Activated CD4-positive, alpha-beta T cell treated with anti-CD3 and anti-CD28 coated beads, Interleukin-2, amount 50 U/mL, for 1 hour (primary cell): ENCODE measurements around the gene LIN9.
"Not testable (repeated sequence)": the region's sequence is repeated elsewhere in the genome, so short reads cannot be mapped to it uniquely, and the experiment has no call there.

Experiments
- DNase-seq: peaks from one replicate; pipeline ENCODE4 v3.0.0-alpha.2; 2020

LIN9 gene

DNA sequence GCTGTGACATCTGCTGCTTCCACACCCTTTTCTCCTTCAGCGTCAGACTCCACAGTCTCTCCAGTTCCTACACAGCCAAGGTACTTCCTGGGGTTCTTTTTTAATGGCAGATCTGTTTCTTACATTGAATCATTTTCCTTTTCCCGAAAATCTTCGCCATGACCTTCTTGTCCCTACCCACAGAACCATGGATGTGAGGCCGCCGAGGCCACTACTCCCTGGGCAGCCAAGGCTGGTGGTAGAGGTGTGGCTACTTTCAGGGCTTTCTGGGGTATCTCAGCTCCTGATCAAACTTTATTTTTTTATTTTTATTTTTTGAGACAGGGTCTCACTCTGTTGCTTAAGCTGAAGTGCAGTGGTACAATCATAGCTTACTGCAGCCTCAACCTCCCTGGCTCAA is 9.5 kb upstream of the LIN9 start:
- no peak for DNase-seq

GRCh38 chr1:226314055-226314454 is 5.1 kb upstream of the LIN9 start:
- no peak for DNase-seq

- no peak for DNase-seq
Observed at GRCh38 chr1:226312065-226312464, 3.1 kb upstream of the LIN9 start.

GRCh38 chr1:226311376-226311775 is 2.4 kb upstream of the LIN9 start:
- no peak for DNase-seq

- DNase-seq: no peak
Observed at GRCh38 chr1:226310637-226311195, 1.8 kb upstream of the LIN9 start.

- no peak for DNase-seq
Observed at GRCh38 chr1:226310245-226310540, 1.2 kb upstream of the LIN9 start.

DNA sequence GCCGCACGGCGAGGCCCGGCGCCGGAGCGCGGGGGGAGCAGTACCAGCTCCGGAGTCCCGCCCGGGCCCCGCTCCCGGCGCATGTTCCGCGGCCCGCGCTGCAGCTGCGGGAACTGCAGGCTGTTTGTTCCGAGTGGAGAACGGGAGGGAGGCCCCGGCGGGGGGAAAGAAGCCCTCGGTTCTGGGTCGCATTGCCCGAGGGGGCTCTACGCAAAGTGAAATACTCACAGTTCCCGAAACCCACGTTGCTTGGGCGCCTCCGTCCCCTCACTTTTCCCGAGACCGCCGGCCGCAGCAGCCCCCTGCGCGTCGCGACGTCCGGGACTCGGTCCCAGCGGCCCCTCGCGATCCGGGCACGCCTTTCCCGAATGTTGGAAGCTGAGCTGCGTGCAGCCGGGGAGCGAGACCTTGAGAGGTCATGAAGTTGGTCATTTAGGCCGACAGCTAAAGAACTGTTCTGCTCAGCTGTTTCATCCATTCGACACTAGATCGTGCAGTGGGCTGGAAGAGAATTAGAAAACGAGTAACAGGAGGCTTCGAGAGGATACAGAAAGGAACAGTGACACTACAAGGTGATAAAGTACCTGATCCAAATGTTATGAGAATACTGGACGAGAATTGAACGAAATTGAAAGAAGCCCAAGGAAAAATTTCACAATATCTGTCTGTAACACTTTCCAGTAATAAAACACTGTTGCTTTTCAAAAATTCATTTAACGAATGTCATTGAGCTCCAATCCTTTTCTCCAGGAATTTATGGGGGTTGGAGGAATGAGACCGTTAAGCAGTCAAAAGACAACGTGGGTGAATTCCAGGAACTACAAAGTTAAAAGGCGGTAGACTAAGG is 657 bp upstream of the LIN9 start:
- DNase-seq: no peak

DNA sequence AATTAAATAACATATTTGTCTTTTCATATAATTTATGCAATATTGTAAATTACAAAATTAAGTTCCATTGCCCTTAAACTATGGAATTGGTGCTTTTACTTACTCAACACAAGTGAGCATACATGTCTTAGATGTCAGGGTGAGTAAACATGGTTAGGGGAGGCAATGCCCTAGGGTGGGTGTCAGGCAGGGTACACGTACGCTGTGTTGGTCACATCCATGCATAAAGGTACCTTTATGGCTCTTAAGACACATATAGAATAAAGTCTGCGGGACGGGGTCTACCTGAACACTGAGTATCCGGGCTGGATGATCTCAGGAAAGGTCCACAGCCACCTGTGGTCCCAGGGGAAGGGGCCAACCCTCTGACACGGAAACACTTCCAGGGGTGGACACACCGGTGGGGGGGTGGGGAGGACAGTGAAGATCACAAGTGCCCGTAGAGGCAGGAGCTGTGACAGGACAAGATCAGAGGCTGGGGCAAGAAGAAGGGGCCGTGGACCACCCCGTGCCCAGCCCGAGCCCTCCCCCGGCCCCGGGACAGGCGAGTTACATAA is 720 bp downstream of the LIN9 start:
- no peak for DNase-seq

DNA sequence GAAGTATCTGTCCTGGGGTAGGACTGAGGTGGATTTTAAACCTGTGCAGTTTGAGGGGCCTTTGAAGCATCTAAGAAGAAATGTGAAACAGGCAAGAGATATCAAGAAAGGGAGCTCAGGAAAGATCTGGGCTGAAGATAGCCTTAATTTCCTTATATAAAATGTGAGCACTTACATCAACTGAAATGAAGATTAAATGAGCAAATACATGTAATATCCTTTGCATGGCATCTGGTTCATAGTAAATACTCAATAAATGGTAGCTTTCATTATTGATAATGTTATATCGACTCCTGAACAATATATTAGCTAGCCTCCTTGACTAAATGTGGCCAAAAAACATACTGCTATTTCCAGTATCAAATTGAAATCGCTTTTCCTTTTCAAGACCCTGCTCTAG is 2.5 kb downstream of the LIN9 start:
- no peak for DNase-seq

GRCh38 chr1:226305184-226305583 is 3.8 kb downstream of the LIN9 start:
- no peak for DNase-seq

GRCh38 chr1:226304291-226304955 is 4.5 kb downstream of the LIN9 start:
- no peak for DNase-seq

- no peak for DNase-seq
Observed at GRCh38 chr1:226302731-226303130, 6.2 kb downstream of the LIN9 start.

- DNase-seq: no peak
Observed at GRCh38 chr1:226296911-226297310, 12.1 kb downstream of the LIN9 start.

GRCh38 chr1:226293553-226293920 is 15.4 kb downstream of the LIN9 start:
- DNase-seq: no peak

DNA sequence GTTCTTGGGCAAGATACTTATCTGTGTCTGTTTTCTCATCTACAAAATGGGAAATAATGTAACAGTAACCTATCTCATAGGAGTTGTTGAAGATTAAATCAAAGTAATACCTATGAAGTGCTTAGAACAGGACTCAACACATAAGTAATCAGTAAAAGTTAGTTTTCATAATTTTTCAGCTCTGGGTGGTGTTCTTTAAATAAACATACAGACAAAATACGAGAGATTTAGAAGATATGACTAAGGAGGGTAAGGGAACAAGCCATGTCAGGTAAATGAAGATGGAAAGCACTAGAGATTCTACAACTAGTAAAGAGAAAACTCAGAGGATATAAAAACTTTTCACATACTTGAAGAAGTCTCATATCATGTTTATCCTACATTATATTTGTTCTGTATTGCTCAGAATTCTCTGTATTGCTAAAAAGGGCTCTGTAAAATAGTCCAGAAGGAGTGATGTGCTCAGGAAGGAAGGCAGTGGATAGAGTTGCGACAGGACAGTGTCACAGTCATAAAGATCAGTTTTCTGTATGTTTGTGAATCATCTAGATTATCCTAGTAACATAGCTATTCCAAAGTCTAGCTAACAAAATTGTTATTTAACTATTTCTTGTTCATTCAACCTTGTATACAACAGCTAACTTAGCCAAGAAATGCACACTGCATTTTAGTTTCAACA is 16.0 kb downstream of the LIN9 start:
- no peak for DNase-seq

- no peak for DNase-seq
Observed at GRCh38 chr1:226287587-226287986, 21.4 kb downstream of the LIN9 start.

GRCh38 chr1:226281058-226281457 is 27.9 kb downstream of the LIN9 start:
- DNase-seq: no peak

- no peak for DNase-seq
Observed at GRCh38 chr1:226279498-226279897, 29.5 kb downstream of the LIN9 start.

GRCh38 chr1:226277897-226278296 is 31.1 kb downstream of the LIN9 start:
- no peak for DNase-seq

DNA sequence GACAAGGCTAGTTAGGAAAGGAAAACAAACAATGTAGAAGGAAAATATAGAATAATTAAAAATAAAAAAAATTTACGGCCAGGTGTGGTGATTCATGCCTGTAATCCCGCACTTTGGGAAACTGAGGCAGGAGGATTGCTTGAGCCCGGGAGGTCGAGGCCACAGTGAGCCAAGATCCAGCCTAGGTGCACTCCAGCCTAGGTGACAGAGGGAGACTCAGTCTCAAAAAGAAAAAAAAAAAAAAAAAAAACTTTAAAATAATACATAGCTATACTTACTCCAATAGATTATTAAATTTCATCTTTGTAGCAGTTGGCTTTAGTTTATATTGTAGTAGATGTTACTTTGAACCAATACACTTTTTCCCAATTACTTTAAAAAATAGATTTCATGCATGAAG is 32.0 kb downstream of the LIN9 start:
- DNase-seq: no peak

- no peak for DNase-seq
Observed at GRCh38 chr1:226276077-226276682, 32.8 kb downstream of the LIN9 start.

GRCh38 chr1:226274138-226274537 is 34.8 kb downstream of the LIN9 start:
- no peak for DNase-seq

- not testable (repeated sequence) for DNase-seq
Observed at GRCh38 chr1:226272233-226272902, 36.6 kb downstream of the LIN9 start.
